KMS-11 (cell line): ENCODE results near the gene DRD4.

Experiments used
- H2AFZ ChIP-seq: fragments of 200-600 bp; sonication (generic); 2 replicates; pipeline ENCODE4 v1.6.1; 2016; ENCODE audit warnings: antibody characterized with exemption, mixed run types, low read depth
- H3K27ac ChIP-seq: fragments of 200-600 bp; sonication (generic); 2 replicates; pipeline ENCODE4 v1.6.1; 2016; ENCODE audit warnings: mild to moderate bottlenecking, mixed run types
- H3K27me3 ChIP-seq: fragments of 200-600 bp; sonication (generic); 2 replicates; pipeline ENCODE4 v1.6.1; 2017; ENCODE audit warnings: mild to moderate bottlenecking, low read depth, mixed run types, moderate library complexity; ENCODE audit not compliant: insufficient read depth
- H3K36me3 ChIP-seq: fragments of 200-600 bp; sonication (generic); 2 replicates; pipeline ENCODE4 v1.6.1; 2017; ENCODE audit warnings: mild to moderate bottlenecking, mixed run types; ENCODE audit not compliant: insufficient read depth
- H3K4me1 ChIP-seq: fragments of 200-600 bp; sonication (generic); 2 replicates; pipeline ENCODE4 v1.6.1; 2016; ENCODE audit warnings: mild to moderate bottlenecking, low read depth, mixed run types; ENCODE audit not compliant: poor library complexity, severe bottlenecking
- H3K4me2 ChIP-seq: fragments of 200-600 bp; sonication (generic); 2 replicates; pipeline ENCODE4 v1.7.0; 2016; ENCODE audit warnings: mild to moderate bottlenecking, mixed run types
- H3K4me3 ChIP-seq: fragments of 200-600 bp; sonication (generic); IDR thresholded peaks from 2 replicates; pipeline ENCODE4 v1.6.1; 2017; ENCODE audit warnings: low read depth, low read length, mixed read lengths; ENCODE audit not compliant: insufficient read depth
- H3K79me2 ChIP-seq: fragments of 200-600 bp; sonication (generic); 2 replicates; pipeline ENCODE4 v1.6.1; 2016; ENCODE audit warnings: low read depth, mixed run types; ENCODE audit not compliant: insufficient read depth
- H3K9ac ChIP-seq: fragments of 200-600 bp; sonication (generic); 2 replicates; pipeline ENCODE4 v1.6.1; 2016; ENCODE audit warnings: mild to moderate bottlenecking, mixed run types
- H4K20me1 ChIP-seq: fragments of 200-600 bp; sonication (generic); 2 replicates; pipeline ENCODE4 v1.6.1; 2016; ENCODE audit warnings: mild to moderate bottlenecking, mixed run types; ENCODE audit not compliant: insufficient read depth
- TF ChIP-seq, protein P1 (sequence below): fragments of 200-600 bp; sonication (generic); conservative IDR thresholded peaks from 2 replicates; pipeline ENCODE4 v1.6.1; 2017; ENCODE audit warnings: low read depth, mild to moderate bottlenecking, antibody characterized with exemption, low read length, moderate library complexity, mixed read lengths

DRD4 gene

DNA sequence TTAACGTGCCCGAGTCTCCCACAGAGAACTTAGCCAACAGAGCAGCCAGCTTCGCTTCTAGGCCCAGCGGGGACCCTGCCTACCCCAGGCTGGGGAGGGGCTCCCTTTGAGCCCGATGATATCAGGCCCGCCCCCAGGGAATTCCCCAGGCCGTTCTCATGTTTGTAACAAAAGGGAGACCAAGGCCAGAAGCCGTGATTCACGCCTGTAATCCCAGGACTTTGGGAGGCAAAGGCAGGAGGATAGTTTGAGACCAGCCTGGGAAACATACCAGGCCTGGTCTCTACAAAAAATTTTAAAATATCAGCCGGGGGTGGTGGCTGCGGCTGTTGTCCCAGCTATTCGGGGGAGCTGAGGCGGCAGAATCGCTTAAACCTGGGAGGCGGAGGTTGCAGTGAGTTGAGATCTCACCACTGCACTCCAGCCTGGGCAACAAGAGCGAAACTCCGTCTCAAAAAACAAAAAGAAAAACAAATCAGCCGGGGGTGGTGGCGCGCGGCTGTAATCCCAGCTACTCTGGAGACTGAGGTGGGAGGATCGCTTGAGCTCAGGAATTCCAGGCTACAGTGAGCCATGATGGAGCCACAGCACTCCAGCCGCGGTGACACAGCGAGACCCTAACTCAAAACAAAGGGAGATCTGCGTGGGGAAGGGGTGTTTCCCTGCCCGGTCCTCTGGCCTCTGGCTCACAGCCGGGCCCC, 1.7 kb downstream of the DRD4 start:
- no peak overlapping the region for H3K4me2 ChIP-seq
- H3K27ac ChIP-seq, result no peak overlapping the region
- H2AFZ ChIP-seq, result no peak overlapping the region
- TF ChIP-seq, protein P1, sequence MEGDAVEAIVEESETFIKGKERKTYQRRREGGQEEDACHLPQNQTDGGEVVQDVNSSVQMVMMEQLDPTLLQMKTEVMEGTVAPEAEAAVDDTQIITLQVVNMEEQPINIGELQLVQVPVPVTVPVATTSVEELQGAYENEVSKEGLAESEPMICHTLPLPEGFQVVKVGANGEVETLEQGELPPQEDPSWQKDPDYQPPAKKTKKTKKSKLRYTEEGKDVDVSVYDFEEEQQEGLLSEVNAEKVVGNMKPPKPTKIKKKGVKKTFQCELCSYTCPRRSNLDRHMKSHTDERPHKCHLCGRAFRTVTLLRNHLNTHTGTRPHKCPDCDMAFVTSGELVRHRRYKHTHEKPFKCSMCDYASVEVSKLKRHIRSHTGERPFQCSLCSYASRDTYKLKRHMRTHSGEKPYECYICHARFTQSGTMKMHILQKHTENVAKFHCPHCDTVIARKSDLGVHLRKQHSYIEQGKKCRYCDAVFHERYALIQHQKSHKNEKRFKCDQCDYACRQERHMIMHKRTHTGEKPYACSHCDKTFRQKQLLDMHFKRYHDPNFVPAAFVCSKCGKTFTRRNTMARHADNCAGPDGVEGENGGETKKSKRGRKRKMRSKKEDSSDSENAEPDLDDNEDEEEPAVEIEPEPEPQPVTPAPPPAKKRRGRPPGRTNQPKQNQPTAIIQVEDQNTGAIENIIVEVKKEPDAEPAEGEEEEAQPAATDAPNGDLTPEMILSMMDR, result no peak
- H3K9ac ChIP-seq, result no peak overlapping the region
- no peaks in the 10 kb centered on the region for H3K36me3 ChIP-seq
- H3K79me2 ChIP-seq, result no peaks in the 10 kb centered on the region
- H4K20me1 ChIP-seq, result no peaks in the 10 kb centered on the region
- peaks cover 10% of the 10 kb centered on the region for H3K4me1 ChIP-seq
- no peak overlapping the region for H3K4me3 ChIP-seq
- no peaks in the 10 kb centered on the region for H3K27me3 ChIP-seq

DNA sequence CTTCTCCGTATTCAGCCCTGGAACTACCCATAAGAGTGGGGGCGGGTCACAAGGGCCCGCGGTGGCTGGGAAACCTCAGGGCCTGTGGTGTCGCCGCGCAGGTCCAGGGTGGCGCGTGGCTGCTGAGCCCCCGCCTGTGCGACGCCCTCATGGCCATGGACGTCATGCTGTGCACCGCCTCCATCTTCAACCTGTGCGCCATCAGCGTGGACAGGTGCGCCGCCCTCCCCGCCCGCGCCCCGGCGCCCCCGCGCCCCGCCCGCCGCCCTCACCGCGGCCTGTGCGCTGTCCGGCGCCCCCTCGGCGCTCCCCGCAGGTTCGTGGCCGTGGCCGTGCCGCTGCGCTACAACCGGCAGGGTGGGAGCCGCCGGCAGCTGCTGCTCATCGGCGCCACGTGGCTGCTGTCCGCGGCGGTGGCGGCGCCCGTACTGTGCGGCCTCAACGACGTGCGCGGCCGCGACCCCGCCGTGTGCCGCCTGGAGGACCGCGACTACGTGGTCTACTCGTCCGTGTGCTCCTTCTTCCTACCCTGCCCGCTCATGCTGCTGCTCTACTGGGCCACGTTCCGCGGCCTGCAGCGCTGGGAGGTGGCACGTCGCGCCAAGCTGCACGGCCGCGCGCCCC, 2.4 kb downstream of the DRD4 start:
- no peak overlapping the region for H2AFZ ChIP-seq
- H3K9ac ChIP-seq, result no peak overlapping the region
- no peak overlapping the region for H3K27ac ChIP-seq
- H3K27me3 ChIP-seq, result no peaks in the 10 kb centered on the region
- H3K4me1 ChIP-seq, result peaks cover 17% of the 10 kb centered on the region
- H4K20me1 ChIP-seq, result no peaks in the 10 kb centered on the region
- H3K4me2 ChIP-seq, result no peak overlapping the region
- no peaks in the 10 kb centered on the region for H3K36me3 ChIP-seq
- TF ChIP-seq, protein P1, result no peak
- H3K79me2 ChIP-seq, result no peaks in the 10 kb centered on the region
- no peak overlapping the region for H3K4me3 ChIP-seq

DNA sequence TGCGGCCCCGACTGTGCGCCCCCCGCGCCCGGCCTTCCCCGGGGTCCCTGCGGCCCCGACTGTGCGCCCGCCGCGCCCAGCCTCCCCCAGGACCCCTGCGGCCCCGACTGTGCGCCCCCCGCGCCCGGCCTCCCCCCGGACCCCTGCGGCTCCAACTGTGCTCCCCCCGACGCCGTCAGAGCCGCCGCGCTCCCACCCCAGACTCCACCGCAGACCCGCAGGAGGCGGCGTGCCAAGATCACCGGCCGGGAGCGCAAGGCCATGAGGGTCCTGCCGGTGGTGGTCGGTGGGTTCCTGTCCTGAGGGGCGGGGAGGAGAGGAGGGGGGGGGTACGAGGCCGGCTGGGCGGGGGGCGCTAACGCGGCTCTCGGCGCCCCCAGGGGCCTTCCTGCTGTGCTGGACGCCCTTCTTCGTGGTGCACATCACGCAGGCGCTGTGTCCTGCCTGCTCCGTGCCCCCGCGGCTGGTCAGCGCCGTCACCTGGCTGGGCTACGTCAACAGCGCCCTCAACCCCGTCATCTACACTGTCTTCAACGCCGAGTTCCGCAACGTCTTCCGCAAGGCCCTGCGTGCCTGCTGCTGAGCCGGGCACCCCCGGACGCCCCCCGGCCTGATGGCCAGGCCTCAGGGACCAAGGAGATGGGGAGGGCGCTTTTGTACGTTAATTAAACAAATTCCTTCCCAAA, 3.1 kb downstream of the DRD4 start:
- Histone ChIP-seq H3K4me3 (no peak overlapping the region), H3K36me3 (no peaks in the 10 kb centered on the region), H3K9ac (no peak overlapping the region), H2AFZ (no peak overlapping the region), H4K20me1 (no peaks in the 10 kb centered on the region), H3K79me2 (no peaks in the 10 kb centered on the region), H3K4me1 (peaks cover 24% of the 10 kb centered on the region), H3K4me2 (no peak overlapping the region), H3K27me3 (no peaks in the 10 kb centered on the region), H3K27ac (no peak overlapping the region)
- TF ChIP-seq, protein P1, result no peak

DNA sequence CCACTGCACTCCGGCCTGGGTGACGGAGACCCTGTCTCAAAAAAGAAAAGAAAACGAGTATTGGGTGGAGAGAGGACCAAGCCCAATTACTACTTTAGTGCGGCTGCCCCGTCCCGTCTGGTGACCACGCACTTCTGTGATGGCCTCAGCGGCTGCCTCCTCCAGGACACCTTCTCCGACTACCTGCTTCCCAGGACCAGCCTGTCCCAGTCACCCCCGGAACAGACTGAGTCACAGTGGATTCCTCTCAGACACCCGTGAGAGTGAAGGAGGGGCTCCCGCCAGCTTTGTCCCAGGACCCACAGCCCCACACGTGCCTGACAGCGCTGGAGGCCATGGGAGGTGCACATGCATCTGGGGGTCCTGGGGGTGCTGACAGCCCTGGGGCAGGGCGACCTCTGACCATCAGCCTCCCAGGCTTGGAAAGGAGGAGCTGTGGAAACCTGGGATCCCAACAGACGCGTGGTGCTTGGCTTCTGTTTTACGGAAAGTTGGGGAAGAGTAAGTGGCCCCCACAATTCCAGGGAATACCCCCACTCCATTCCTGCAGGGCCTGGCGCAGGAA, 4.8 kb downstream of the DRD4 start:
- no peaks in the 10 kb centered on the region for H4K20me1 ChIP-seq
- H3K27ac ChIP-seq, result no peak overlapping the region
- no peak overlapping the region for H3K4me2 ChIP-seq
- H3K27me3 ChIP-seq, result no peaks in the 10 kb centered on the region
- H2AFZ ChIP-seq, result no peak overlapping the region
- H3K79me2 ChIP-seq, result no peaks in the 10 kb centered on the region
- H3K9ac ChIP-seq, result no peak overlapping the region
- TF ChIP-seq, protein P1, result no peak
- no peaks in the 10 kb centered on the region for H3K36me3 ChIP-seq
- H3K4me1 ChIP-seq, result peaks cover 41% of the 10 kb centered on the region
- no peak overlapping the region for H3K4me3 ChIP-seq
